ENCODE data around the gene TBXT. TPM values are rescaled to one million over a fixed set of nuclear protein-coding genes. Genes with fewer than 3 reads are reported as not detected.
"Not testable (repeated sequence)": the region's sequence is repeated elsewhere in the genome, so short reads cannot be mapped to it uniquely, and the experiment has no call there.

The TBXT gene, protein sequence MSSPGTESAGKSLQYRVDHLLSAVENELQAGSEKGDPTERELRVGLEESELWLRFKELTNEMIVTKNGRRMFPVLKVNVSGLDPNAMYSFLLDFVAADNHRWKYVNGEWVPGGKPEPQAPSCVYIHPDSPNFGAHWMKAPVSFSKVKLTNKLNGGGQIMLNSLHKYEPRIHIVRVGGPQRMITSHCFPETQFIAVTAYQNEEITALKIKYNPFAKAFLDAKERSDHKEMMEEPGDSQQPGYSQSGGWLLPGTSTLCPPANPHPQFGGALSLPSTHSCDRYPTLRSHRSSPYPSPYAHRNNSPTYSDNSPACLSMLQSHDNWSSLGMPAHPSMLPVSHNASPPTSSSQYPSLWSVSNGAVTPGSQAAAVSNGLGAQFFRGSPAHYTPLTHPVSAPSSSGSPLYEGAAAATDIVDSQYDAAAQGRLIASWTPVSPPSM
- not detected in 2 replicates for total RNA-seq (2014; rRNA removed; shearing (Covaris generic))

DNA sequence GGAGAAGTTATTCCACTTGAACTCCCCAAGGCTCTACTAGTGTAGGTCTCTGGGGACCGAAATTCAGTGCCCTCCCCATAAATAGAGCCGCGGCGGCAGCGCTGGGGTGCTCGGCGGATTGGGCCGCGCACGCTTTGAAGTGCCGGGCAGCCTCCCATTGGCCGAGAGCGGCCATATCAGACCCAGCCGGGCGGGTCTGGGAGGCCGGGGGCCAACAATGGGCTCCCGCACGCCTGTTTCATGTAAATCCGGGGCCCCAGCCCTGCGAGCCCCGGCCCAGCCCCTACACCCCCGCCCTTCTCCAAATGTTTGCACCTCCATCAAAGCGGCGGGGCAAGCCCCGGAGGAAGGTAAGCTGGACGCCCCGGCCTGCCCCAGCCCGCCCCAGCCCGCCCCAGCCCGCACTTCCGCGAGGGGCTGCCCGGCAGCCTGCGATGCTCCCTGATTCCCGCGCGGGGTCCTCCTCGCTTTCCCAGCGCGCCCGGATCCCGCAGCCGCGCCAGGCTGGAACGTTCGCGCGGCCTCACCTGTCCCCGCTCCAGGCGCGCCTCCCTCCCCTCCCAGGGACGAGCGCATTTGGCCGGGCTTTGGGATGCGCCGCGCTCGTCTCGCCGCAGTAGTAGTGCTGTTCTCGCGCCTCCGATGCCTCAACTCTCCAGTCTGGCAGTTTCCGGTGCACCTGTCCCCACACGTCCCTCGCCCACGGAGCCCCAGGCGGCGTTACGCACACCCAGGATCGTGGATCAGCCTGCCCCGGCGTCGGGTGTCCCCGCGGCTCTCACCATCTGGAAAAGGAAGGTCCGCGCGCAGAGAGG is at the start of gene TBXT:
TBXT (minus strand) TSS at position 51 of the 815 bp plus-strand sequence. CDS start 260 bp downstream, outside the sequence.
- DNase-seq (ENCODE audit: low read depth): no peak

GRCh38 chr6:166207284-166207561 is 39.6 kb upstream of the TBXT start:
- DNase-seq (ENCODE audit: low read depth): no peak

DNA sequence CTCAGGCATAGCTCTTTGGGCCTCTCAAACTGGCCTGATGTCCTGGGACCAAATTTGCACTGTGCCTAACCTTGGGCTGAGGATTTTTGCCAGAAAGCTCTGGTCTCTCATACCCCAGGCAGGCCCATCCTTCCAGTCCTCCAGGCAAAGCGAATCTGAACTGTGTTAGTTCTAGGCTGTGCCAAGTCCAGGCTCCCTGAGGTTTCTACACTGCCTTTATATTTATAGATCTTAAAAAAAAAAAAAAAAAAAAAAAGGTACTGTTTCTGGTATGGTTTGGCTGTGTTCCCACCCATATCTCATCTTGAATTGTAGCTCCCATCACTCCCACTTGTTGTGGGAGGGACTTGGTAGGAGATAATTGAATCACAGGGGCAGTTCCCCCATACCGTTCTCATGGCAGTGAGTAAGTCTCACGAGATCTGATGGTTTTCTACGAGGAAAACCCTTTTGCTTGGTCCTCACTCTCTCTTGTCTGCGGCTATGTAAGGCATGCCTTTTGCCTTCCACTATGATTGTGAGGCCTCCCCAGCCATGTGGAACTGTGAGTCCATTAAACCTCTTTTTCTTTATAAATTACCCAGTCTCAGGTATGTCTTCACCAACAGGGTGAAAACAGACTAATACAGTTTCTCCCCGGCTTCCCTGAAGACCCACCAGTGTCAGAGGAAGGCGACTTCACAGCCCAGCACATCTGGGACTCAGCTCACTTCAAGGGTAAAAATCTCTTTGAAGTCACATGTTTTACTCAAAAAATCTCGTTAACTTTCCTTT is 39.0 kb upstream of the TBXT start:
- peak; percentile 18 for DNase-seq (ENCODE audit: low read depth)

DNA sequence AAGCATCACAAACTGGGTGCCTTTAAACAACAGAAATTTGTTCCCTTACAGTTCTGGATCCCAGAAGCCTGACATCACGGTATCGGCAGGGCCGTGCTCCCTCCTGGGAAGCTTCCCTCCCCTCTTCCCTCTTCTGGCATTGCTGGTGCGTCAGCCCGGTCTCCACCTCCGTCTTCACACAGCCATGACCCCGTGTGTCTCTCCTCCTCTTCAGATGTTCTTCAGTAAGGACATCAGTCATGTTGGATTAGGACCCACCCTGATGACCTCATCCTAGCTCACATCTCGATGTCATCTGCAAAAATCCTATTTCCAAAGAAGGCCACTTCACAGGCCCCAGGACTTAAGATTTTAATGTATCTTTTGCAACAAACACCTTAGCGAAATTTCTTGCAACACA is 38.4 kb upstream of the TBXT start:
- DNase-seq (ENCODE audit: low read depth): no peak

DNA sequence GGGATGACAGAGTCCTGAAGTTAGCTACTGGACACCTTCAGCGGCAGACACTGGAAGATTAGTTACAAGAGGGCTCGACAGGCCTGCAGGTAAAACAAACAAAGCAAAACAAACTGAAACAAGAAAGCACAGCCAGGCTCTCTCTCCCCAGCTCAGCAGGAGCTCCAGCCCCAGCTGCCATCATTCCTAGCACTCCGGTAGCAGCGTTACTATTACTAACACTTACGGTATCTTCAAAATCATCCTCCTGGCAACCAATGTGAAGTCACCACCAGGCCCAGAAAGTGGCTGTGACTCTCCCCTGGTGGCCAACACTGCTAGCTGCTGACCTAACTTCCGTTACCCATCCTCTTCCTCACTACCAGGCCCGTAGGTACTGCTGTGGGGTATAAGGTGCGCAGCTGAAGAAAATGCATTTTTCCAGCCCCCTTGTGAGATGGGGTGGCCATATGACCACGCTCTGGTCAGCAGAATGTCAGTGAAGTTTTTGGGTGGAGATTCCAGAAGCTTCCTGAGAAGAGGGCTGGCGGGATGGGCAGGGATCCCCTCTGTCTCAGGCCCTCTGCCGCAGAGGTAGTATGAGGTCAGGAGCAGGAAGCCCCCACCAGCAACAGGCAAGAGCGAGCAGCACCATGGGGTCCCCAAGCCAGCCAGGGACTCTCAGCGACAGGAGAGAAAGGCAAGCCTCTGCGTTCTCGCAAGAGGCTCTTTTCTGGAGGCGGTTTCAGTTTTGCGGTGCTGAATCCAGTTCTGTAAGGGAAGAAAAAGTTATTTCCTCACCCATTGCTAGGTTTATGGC is 37.4 kb upstream of the TBXT start:
- DNase-seq (ENCODE audit: low read depth): no peak

DNA sequence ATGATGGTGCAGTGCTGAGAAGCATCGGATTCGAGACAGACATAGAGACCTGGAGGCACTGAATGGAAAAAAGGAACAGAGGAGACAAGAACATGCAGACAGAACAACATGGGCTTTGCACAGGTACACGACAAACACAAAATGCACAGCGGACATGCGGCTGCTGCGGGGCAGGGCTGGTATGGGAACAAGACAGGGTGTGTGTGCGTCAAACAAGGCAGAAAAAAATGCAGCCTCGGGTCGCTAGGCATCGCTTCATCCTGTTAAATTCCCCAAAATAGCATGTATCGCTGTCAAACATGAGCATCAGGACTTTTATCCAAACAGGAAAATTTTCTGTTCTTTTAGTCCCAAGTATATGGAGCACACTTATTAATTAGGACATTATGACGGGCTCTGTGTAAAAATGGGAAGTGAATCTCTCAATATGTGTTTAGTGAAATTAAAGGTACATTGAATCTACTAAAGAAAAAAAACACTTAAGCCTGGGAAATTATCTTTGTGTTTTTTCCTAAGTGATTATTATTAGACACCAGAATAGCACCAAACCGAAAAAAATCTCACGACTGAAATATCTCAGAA is 36.1 kb upstream of the TBXT start:
- DNase-seq (ENCODE audit: low read depth): no peak

DNA sequence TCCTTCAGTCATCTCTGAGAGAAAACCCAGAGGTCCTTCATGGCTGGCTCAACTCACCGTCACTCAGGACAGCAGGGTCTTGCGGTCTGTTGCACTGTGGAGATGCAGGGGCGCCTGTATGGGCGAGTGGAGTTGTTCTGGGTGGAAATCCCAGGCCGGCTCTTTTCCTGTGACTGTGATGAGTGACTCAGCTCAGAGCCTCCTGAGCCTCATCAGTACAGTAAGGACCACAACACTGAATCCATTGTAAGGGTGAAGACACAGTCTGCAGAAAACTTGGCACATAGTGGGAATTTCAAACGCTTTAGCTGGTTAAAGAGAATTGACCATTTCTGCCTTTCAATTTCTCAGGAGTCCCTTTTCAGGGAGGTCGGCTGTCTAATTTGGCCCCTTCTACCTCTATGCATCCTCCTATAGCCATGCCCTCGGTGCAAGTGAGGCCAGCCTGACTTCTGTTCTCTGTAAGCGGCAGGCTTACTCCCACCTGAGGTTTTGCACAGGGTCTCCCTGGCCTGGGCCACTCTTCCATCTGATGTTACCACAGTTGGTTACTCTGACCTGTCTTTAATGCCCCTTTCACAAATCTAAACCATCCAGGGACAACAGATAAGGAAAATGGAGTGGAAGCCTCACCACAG is 35.5 kb upstream of the TBXT start:
- no peak for DNase-seq (ENCODE audit: low read depth)

- DNase-seq (ENCODE audit: low read depth): no peak
Observed at GRCh38 chr6:166202321-166202733, 34.7 kb upstream of the TBXT start.

DNA sequence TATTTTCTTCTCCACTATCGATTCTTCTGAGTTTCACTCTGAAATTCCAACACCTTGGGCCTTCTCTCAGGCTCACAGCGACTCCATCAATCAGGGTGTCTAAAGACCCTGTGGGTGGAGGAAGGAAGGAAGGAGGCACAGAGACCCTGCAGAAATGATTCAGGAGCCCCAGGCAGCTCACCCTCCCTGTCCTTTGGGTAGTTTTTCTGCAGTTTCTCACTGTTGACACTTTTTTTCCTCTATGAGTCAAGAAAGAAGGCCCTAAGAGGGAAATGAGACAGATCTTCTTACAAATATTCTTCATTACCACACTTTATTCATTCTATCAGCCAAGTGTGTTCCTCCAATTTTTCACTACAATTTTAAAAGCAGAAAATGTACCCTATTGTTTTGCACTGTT is 34.2 kb upstream of the TBXT start:
- no peak for DNase-seq (ENCODE audit: low read depth)

DNA sequence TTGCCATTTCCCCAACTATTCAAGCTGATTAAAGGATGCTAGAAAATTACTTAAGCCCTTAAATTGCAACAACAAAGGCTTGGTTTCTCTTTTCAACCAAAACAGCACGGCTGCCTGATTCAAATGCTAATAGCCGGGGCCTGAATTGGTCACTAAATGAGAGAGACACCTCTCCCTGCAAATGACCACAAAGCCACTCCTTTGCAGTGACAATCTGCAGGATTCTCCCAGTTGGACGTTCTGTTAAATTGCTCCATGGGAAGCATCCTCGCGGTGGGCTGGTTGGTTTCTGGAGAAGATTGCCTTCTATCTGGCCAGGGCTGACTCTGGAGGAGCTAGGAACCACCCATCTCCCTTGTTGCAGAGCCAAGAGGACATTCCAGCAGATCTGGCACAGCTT is 29.7 kb upstream of the TBXT start:
- no peak for DNase-seq (ENCODE audit: low read depth)

DNA sequence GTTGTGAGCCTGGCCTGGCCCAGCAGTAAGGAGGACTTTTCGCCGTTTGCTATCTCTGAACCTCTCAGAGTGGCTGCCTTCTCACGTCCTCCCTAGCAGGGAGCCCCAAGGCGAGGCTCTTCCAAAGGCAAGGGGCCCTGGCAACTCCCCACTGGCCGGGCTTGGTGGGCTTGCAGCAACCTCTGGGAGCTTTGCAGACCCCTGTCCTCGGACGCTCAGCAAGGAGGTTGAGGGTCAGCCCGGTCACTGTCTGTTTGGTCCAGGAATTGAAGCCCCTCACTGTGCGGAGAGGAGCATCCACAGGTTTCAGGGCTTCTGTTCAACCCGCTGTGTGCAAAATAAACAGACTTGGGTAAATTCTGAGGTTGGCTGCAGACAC is 28.2 kb upstream of the TBXT start:
- DNase-seq (ENCODE audit: low read depth): no peak

GRCh38 chr6:166194914-166195859 is 27.5 kb upstream of the TBXT start:
- DNase-seq (ENCODE audit: low read depth): no peak

DNA sequence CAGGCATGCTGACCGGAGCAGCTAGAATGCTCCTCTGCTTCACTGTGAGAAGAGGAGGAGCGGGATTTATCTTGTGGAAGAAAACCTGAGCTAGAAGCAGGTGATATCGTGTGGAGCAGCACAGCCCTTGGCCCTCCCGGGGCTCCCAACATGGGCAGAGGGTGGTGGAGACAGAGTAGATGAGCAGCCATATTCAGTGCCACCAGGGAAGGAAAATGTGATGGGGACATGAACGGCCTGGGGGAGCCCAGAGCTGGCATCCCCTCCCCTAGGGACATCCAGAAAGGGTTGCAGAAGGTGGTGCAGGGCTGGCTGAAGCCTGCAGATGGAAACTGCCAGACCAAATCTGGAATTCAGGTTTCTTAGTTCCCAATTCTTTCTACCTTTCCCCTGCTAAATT is 24.9 kb upstream of the TBXT start:
- no peak for DNase-seq (ENCODE audit: low read depth)

DNA sequence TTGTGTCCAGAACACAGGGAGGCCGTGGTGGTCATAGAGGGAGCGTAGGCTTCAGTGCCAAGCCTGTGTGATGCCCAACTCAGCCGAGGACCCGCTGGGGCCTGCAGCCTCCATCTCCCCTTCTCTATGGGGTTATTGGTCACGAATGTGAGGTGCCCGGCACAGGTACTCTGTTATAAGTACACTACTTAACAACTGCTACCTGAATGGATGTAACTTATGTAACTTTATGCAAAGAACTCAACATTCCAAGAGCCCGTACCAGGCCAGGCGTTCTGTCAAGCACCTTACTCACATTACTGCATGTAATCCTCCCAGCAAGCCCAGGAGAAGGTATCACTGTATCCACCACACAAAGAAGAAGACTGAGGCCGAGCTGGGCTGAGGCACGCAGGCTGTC is 24.5 kb upstream of the TBXT start:
- no peak for DNase-seq (ENCODE audit: low read depth)

- no peak for DNase-seq (ENCODE audit: low read depth)
Observed at GRCh38 chr6:166179704-166180103, 12.1 kb upstream of the TBXT start.

GRCh38 chr6:166176106-166176505 is 8.5 kb upstream of the TBXT start:
- no peak for DNase-seq (ENCODE audit: low read depth)

GRCh38 chr6:166175093-166175492 is 7.4 kb upstream of the TBXT start:
- not testable (repeated sequence) for DNase-seq (ENCODE audit: low read depth)

DNA sequence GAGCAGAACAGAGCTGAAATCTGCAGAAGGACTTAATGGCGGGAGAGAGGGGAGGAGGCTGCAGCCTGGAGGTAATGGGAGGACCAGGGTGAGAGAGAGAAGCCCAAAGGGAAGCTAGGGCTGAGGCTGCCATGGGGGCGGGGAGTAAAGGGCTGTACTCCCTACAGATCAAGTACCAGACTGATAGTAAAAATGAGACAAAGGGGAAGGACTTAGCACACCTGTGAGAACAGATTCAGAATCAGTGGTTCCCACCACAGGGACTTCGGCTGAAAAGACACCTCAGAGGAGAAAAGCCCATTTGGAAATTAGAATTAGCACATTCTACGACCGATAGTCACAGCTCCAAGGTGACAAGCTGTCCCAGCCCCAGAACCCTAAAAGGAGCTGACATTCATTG is 6.4 kb upstream of the TBXT start:
- no peak for DNase-seq (ENCODE audit: low read depth)

GRCh38 chr6:166173281-166173951 is 5.8 kb upstream of the TBXT start:
- no peak for DNase-seq (ENCODE audit: low read depth)
